ENCODE data around the gene ATRAID.

- TF ChIP-seq FOXA1 (IDR thresholded peaks at IDR 0.05) (no peak), SUZ12 (IDR thresholded peaks at IDR 0.05) (no peak), CTBP1 (IDR thresholded peaks at IDR 0.05; ENCODE audit: borderline replicate concordance) (no peak), HDGF (IDR thresholded peaks at IDR 0.05; ENCODE audit: borderline replicate concordance) (no peak), SP1 (IDR thresholded peaks at IDR 0.05) (no peak)
Measured at GRCh38 chr2:27236136-27236535, 24.3 kb downstream of the ATRAID start.

All from HEK293T (cell line).